ENCODE results near the gene RIN1.
A peak's percentile ranks its signal among the peaks of the same experiment; 100 is the strongest.
"Not testable (repeated sequence)": the region's sequence is repeated elsewhere in the genome, so short reads cannot be mapped to it uniquely, and the experiment has no call there.

The RIN1 gene

GRCh38 chr11:66320289-66320688 lies 15.9 kb downstream of the RIN1 start:
- not testable (repeated sequence) for DNase-seq (ENCODE audit: low spot score)

GRCh38 chr11:66318600-66318970 lies 17.6 kb downstream of the RIN1 start:
- DNase-seq (ENCODE audit: low spot score) = no peak

- no peak for DNase-seq (ENCODE audit: low spot score)
Observed at GRCh38 chr11:66317723-66318599, 18.3 kb downstream of the RIN1 start.

DNA sequence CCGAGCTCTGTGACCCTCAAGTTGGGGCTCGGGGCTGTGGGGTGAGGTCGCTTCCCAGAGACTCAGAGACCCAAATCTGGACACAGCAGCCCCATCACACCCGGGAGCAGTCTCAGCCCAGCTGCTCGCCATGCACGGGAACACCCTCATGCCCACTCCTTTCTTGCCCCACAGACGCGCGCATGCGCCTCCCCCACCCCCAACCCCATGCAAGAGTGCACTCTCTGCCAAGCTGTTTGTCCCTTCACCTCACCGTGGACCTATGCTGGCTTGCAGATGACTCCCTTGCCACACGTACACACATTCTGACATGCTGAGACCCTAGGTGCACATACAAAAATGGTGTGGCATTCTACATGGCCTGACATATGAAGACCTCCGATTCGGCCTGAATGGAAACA lies 18.9 kb downstream of the RIN1 start:
- DNase-seq (ENCODE audit: low spot score) = no peak

- no peak for DNase-seq (ENCODE audit: low spot score)
Observed at GRCh38 chr11:66316849-66317251, 19.4 kb downstream of the RIN1 start, which contains the start of gene CD248. Gene CD248, minus strand, starts transcription at chr11:66317044. Its CDS starts 17 bp downstream, at chr11:66317027.

DNA sequence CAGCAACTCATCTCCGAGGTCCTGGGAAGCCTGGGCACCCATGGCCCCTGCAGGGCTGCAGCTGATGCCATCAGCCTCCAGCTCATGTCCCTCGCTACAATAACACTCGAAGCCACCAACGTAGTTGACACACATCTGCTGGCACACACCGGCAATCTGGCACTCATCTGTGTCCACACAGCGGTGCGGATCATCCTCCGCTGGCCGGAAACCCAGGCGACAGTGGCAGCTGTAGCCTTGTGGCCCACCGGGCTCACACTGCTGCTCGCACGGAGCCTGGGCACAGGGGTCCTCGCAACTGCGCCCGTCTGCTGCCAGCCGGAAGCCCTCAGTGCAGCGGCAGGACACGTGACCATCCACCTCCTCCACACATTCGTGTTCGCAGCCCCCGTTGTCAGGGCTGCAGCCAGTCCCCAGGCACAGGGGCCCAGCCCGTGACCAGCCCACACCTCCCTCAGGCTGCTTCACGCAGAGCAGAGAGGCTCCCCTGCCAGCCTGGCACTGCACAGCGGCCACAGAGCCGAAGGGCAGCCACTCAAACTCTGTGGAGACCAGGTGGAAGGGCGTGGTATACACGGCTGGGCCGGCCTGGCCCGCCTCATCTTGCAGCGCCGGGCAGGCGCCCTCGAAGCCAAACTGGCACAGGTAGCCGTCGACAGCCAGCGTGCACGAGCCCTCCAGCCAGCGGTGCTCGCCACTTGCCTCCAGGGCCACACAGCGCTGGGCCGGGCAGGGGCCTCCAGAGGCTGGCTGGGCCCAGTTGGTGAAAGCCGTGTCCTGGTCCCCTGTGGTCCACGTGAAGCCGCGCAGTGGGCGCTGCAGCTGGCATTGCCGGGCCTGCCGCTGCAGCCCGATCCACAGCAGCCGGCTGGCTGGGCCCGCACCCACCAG lies 20.1 kb downstream of the RIN1 start:
- no peak for DNase-seq (ENCODE audit: low spot score)

DNA sequence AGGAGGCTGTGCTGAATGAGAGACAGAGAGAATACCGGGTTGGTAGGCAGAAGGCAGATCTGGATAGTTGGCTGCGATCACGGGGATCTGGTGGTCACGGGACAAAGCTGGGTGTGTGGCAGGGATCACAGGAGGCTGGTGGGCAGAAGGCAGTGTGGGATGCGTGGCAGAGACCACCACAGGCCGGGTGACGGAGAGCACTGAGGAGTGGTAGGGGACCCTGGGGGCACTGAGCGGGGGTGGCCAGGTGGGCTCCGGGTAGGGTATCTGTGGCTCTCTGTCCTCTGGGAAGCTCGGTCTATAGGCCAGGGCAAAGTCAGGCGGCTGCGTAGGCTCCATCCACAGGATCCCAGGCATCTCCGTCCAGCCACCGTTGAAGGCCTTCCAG lies 20.7 kb downstream of the RIN1 start:
- no peak for DNase-seq (ENCODE audit: low spot score)

- no peak for DNase-seq (ENCODE audit: low spot score)
Observed at GRCh38 chr11:66314561-66315497, 21.4 kb downstream of the RIN1 start.

GRCh38 chr11:66314186-66314501 lies 22.1 kb downstream of the RIN1 start:
- DNase-seq (ENCODE audit: low spot score) = no peak

DNA sequence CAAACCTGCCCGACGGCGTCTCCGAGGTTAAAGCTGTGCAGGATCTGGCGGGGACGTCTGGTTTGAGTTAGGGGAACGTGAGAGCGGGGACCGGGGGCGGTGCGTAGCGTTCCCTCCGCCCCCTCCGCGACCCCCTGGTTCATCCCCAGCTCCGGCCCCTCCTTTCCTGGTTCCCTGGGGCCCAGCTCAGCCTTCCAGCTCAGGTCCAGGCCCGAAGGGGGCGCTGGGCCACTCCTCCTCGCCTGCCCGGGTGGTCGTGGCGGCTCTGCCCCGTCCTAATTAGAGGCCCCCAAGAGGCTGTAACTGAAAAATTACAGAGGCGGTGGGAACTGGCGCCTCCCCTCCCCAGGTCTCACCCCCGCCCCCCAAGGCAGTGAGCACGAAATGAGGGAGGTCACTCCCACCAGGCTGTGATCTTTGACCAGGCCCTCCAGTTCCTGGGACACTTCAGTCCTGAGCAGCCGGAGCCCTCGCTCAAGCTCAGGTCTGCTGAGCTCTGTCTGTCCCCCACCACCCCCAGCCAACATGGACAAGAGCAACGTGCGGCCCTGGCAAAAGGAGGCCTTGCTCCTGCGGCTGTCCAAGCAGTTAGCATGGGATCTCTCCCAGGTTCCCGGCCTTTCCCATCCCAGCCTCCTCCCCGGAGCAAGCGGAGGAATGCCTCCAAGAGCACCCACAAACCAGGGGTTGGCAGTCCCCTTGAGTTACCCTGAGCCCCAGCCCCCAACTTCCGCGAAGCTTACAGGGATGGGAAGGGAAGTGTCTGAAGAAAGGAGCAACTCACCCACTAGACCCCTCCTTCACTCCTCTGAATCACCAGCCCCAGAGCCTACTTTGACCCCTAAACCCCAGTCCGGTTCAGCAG lies 22.7 kb downstream of the RIN1 start:
- no peak for DNase-seq (ENCODE audit: low spot score)

GRCh38 chr11:66312549-66313320 lies 23.5 kb downstream of the RIN1 start:
- DNase-seq (ENCODE audit: low spot score) = peak; percentile 94

DNA sequence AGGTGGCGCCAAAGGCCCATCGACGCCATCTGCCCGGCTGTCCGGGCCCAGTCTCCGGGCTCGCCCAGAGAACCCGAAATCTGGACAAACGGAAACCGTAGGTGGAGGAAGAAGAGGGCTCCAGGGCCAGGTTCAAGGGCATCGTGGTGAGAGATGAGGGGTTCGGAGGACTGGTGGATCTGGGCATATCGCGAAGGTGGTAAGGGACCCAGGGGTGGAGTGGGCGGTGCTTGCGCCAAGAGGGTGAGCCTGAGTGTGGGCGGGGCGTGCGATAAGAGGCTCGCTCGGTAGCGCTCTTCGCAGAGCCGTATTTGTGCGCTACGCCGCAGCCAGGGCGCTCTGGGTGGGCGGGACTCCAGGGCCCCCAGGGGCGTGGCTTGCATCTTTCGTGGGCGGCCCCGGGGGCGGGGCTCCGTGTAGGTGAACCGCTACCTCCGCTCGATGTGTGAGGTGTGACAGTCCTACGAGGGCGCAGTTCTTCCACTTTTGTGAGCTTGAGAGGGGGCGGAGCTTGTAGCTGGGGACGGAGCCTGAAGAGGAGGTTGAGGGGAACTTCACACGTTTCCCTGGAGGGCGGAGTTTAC lies 24.2 kb downstream of the RIN1 start:
- no peak for DNase-seq (ENCODE audit: low spot score)

GRCh38 chr11:66311470-66311964 lies 24.7 kb downstream of the RIN1 start:
- DNase-seq (ENCODE audit: low spot score) = peak; percentile 35

DNA sequence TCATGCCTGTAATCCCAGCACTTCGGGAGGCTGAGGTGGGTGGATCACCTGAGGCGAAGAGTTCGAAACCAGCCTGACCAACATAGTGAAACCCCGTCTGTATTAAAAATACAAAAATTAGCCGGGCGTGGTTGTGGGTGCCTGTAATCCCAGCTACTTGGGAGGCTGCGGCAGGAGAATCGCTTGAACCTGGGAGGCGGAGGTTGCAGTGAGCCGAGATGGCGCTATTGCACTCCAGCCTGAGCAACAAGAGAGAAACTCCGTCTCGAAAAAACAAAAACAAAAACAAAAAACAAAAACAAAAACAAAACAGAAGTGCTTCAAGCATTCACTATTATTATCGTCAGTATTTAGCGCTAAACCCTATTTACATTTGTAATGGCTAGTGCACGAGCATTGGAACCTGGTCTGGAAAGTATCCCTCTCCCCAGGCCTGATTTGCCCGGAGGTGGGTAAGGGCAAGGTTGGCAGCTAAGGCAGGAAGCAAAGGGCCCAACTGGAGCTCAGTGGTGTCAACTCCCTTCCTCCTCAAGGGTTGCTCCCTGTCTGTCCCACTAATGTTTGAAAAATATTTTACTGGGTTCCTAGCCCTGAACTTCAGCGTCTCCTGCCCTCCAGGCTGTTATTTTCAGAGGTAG lies 25.3 kb downstream of the RIN1 start:
- DNase-seq (ENCODE audit: low spot score) = not testable (repeated sequence)

- DNase-seq (ENCODE audit: low spot score) = no peak
Observed at GRCh38 chr11:66310324-66310723, 25.9 kb downstream of the RIN1 start.

DNA sequence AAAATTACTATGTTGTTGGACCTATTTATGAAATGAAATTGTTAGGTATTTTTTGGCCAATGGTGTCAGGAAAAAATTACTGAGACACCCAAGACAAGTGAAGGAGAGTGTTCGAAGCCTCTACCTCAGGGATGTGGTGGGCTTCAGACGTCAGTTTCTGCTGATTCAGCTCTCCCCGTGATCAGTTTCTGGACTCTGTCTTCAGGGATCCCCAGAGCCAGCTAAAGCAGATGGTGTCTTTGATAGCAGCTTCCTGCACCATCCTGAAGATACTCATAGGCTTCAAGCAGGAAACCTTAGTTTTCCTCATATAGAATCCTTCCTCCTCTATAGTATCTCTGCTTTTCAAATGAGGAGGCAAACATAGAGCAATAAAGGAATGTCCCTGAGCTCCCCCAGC lies 26.8 kb downstream of the RIN1 start:
- no peak for DNase-seq (ENCODE audit: low spot score)

DNA sequence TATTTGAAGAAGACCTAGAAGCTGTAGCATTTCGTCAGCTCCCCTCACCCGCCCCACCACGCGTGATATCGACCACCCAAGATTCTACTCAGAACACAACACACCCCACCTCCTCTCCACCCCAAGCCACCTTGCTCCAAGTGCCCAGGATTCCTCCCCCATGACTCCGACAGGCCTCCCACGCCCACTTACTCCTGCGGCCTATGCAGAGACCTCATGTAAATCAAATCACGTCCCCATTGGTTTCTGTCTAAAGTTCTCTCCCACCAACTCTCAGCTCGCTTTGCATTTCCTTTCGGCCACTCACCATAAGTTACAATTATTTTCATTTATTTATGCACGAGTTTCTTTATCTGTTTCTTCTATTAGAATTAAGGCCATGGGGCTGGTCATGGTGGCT lies 33.6 kb downstream of the RIN1 start:
- DNase-seq (ENCODE audit: low spot score) = no peak

GRCh38 chr11:66299186-66299585 lies 37.0 kb downstream of the RIN1 start:
- no peak for DNase-seq (ENCODE audit: low spot score)

- no peak for DNase-seq (ENCODE audit: low spot score)
Observed at GRCh38 chr11:66297610-66298009, 38.6 kb downstream of the RIN1 start.
